ENCODE data around the gene LRRK1. TPM values are rescaled to one million over a fixed set of nuclear protein-coding genes. Genes with fewer than 3 reads are reported as not detected.

Gene LRRK1
- polyA plus RNA-seq, 1 donor (not counting 4 experiments of a cell fraction or from before 2014, with no cell fraction given), result 6.2 TPM

- no peak for FAIRE-seq
- H3K4me2 ChIP-seq (ENCODE audit: control insufficient read depth, extremely low read depth, insufficient read depth, low read depth, low read length), result peak overlapping the region; percentile 78
- no peak for DNase-seq (ENCODE audit: low read depth, low spot score)
- H3K9ac ChIP-seq (ENCODE audit: control insufficient read depth, extremely low read depth, insufficient read depth, low read length), result peak overlapping the region; percentile 6
- H3K79me2 ChIP-seq (ENCODE audit: control insufficient read depth, insufficient read depth, low read length), result peaks cover 54% of the 10 kb centered on the region
- peaks cover 0 to 7% of the 10 kb centered on the region in 2 experiments for H3K36me3 ChIP-seq (ENCODE audit: control insufficient read depth in 2 of 2, extremely low read depth in 1 of 2, insufficient read depth in 2 of 2, low read length in 2 of 2)
- no peaks in the 10 kb centered on the region for H3K9me3 ChIP-seq (ENCODE audit: control insufficient read depth, low read depth, low read length)
- H3K9me1 ChIP-seq (ENCODE audit: control insufficient read depth, extremely low read depth, insufficient read depth, low read length), result no peaks in the 10 kb centered on the region
- H3K27ac ChIP-seq (ENCODE audit: control insufficient read depth, insufficient read depth, low read length), result no peak overlapping the region
- dilution Hi-C loops (cut with MboI; ENCODE audit: extremely low pct_ligation_motif_present, low sequenced_read_pairs), result no loop called here
- peaks cover 21% of the 10 kb centered on the region for H3K4me1 ChIP-seq (ENCODE audit: control insufficient read depth, extremely low read depth, insufficient read depth, low read length)
- no peaks in the 10 kb centered on the region for H3K27me3 ChIP-seq (ENCODE audit: control insufficient read depth, extremely low read depth, insufficient read depth, low read length)
- no peak overlapping the region for H2AFZ ChIP-seq (ENCODE audit: control insufficient read depth, low read length)
- H4K20me1 ChIP-seq (ENCODE audit: control insufficient read depth, extremely low read depth, insufficient read depth, low read length), result no peaks in the 10 kb centered on the region
- TF ChIP-seq EZH2 (IDR thresholded peaks at IDR 0.05; ENCODE audit: low read length), result no peak
- no peak for TF ChIP-seq CTCF (optimal IDR thresholded peaks at IDR 0.05 in 1 of 3, IDR thresholded peaks at IDR 0.05 in 1 of 3, conservative IDR thresholded peaks at IDR 0.05 in 1 of 3; ENCODE audit: extremely low read depth in 1 of 3, insufficient read depth in 2 of 3, low read length in 3 of 3)
- H3K4me3 ChIP-seq (ENCODE audit: control insufficient read depth in 2 of 3, extremely low read depth in 1 of 3, insufficient read depth in 2 of 3, low read depth in 1 of 3, low read length in 3 of 3), result peak overlapping the region in 2 of 3 experiments; percentile 14 to 85
These were observed 37.4 kb upstream of the LRRK1 start for GRCh38 chr15:100881573-100882336.

DNA sequence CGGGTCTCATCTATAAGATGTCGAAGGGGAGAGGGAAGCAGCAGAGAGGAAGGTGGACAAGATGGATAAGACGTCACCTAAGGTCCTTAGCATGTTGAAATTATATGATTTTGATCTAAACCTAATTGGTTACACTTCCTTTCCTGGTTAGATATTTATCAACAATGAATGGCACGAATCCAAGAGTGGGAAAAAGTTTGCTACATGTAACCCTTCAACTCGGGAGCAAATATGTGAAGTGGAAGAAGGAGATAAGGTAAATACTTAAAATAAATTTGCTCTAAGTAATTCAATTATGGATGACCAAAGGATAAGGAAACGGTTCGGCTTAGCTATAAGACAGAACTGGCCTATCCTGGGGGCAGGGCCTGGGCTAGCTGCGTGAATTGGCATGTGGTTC is 34.0 kb upstream of the LRRK1 start:
- peaks cover 54% of the 10 kb centered on the region for H3K79me2 ChIP-seq (ENCODE audit: control insufficient read depth, insufficient read depth, low read length)
- H3K9ac ChIP-seq (ENCODE audit: control insufficient read depth, extremely low read depth, insufficient read depth, low read length), result no peak overlapping the region
- H3K4me3 ChIP-seq (ENCODE audit: control insufficient read depth in 2 of 3, extremely low read depth in 1 of 3, insufficient read depth in 2 of 3, low read depth in 1 of 3, low read length in 3 of 3), result no peak overlapping the region
- H3K4me2 ChIP-seq (ENCODE audit: control insufficient read depth, extremely low read depth, insufficient read depth, low read depth, low read length), result no peak overlapping the region
- no peak overlapping the region for H2AFZ ChIP-seq (ENCODE audit: control insufficient read depth, low read length)
- DNase-seq (ENCODE audit: low read depth, low spot score) (no peak), FAIRE-seq (no peak)
- H4K20me1 ChIP-seq (ENCODE audit: control insufficient read depth, extremely low read depth, insufficient read depth, low read length), result no peaks in the 10 kb centered on the region
- TF ChIP-seq CTCF (optimal IDR thresholded peaks at IDR 0.05 in 1 of 3, IDR thresholded peaks at IDR 0.05 in 1 of 3, conservative IDR thresholded peaks at IDR 0.05 in 1 of 3; ENCODE audit: extremely low read depth in 1 of 3, insufficient read depth in 2 of 3, low read length in 3 of 3) (no peak), EZH2 (IDR thresholded peaks at IDR 0.05; ENCODE audit: low read length) (no peak)
- dilution Hi-C loops (cut with MboI; ENCODE audit: extremely low pct_ligation_motif_present, low sequenced_read_pairs), result no loop called here
- H3K9me3 ChIP-seq (ENCODE audit: control insufficient read depth, low read depth, low read length), result no peaks in the 10 kb centered on the region
- H3K36me3 ChIP-seq (ENCODE audit: control insufficient read depth in 2 of 2, extremely low read depth in 1 of 2, insufficient read depth in 2 of 2, low read length in 2 of 2), result peaks cover 5 to 24% of the 10 kb centered on the region in 2 experiments
- no peaks in the 10 kb centered on the region for H3K27me3 ChIP-seq (ENCODE audit: control insufficient read depth, extremely low read depth, insufficient read depth, low read length)
- H3K4me1 ChIP-seq (ENCODE audit: control insufficient read depth, extremely low read depth, insufficient read depth, low read length), result peaks cover 16% of the 10 kb centered on the region
- H3K9me1 ChIP-seq (ENCODE audit: control insufficient read depth, extremely low read depth, insufficient read depth, low read length), result no peaks in the 10 kb centered on the region
- no peak overlapping the region for H3K27ac ChIP-seq (ENCODE audit: control insufficient read depth, insufficient read depth, low read length)
